OCI-LY7 (cell line): Measurements from ENCODE around the gene PNLIPRP3. TPM values are rescaled to one million over a fixed set of nuclear protein-coding genes. Genes with fewer than 3 reads are reported as not detected.
A peak's percentile ranks its signal among the peaks of the same experiment; 100 is the strongest.

Experiments used
- BruUV-seq: library from RNA; stranded (reverse); fragments of 400-500 nt; replicated peaks from 2 replicates; lab custom pipeline; 2021; lab: Mats Ljungman, UMichigan
- CTCF ChIA-PET: fragments of 300-600 bp; sonication (Branson Sonifier 250); formaldehyde crosslinking; loops from one replicate; lab custom pipeline; 2022; ENCODE audit warnings: antibody characterized with exemption; ENCODE audit not compliant: unreplicated experiment; lab: Charles Lee
- POLR2A ChIA-PET: fragments of 300-600 bp; sonication (Branson Sonifier 250); formaldehyde crosslinking; loops from one replicate; lab custom pipeline; 2022; ENCODE audit warnings: antibody characterized with exemption; lab: Charles Lee
- DNase-seq: peaks from one replicate; pipeline ENCODE4 v3.0.0-alpha.2; 2015; ENCODE audit warnings: low spot score
- H2AFZ ChIP-seq: fragments of 200-600 bp; sonication (generic), shearing (Covaris generic); 2 replicates; pipeline ENCODE4 v1.6.1; 2014; ENCODE audit warnings: mild to moderate bottlenecking, antibody characterized with exemption, low read length, moderate library complexity
- H3K27ac ChIP-seq: fragments of 200-600 bp; sonication (generic); 2 replicates; pipeline ENCODE4 v1.5.1; 2014; ENCODE audit warnings: mixed run types, low read depth, mild to moderate bottlenecking, moderate library complexity, low read length, inconsistent platforms; ENCODE audit not compliant: poor library complexity, severe bottlenecking
- H3K36me3 ChIP-seq: fragments of 200-600 bp; sonication (generic); 2 replicates; pipeline ENCODE4 v1.6.1; 2014; ENCODE audit warnings: mild to moderate bottlenecking, antibody characterized with exemption, low read length, moderate library complexity, mixed read lengths; ENCODE audit not compliant: insufficient read depth
- H3K4me1 ChIP-seq: fragments of 200-600 bp; sonication (generic); 2 replicates; pipeline ENCODE4 v1.5.1; 2014; ENCODE audit warnings: mild to moderate bottlenecking, low read length; ENCODE audit not compliant: insufficient read depth, poor library complexity, severe bottlenecking
- H3K4me2 ChIP-seq: fragments of 200-600 bp; sonication (generic); 2 replicates; pipeline ENCODE4 v1.6.1; 2014; ENCODE audit warnings: mild to moderate bottlenecking, low read length
- H3K4me3 ChIP-seq: fragments of 200-600 bp; sonication (generic); 2 replicates; pipeline ENCODE4 v1.5.1; 2014; ENCODE audit warnings: mild to moderate bottlenecking, low read depth, low read length; ENCODE audit not compliant: poor library complexity, severe bottlenecking
- H3K79me2 ChIP-seq: fragments of 200-600 bp; sonication (generic); 2 replicates; pipeline ENCODE4 v1.6.1; 2016; ENCODE audit warnings: low read depth, mild to moderate bottlenecking, low read length, moderate library complexity, mixed read lengths; ENCODE audit not compliant: insufficient read depth
- H3K9me2 ChIP-seq: fragments of 200-600 bp; sonication (generic); 2 replicates; pipeline ENCODE4 v1.6.1; 2016; ENCODE audit warnings: mild to moderate bottlenecking, low read length, mixed read lengths; ENCODE audit not compliant: insufficient read depth
- H3K9me3 ChIP-seq: fragments of 200-600 bp; sonication (generic); 2 replicates; pipeline ENCODE4 v1.6.1; 2014; ENCODE audit warnings: mild to moderate bottlenecking, mixed run types, low read length, mixed read lengths
- H4K20me1 ChIP-seq: fragments of 200-600 bp; sonication (generic); 2 replicates; pipeline ENCODE4 v1.6.1; 2014; ENCODE audit warnings: mild to moderate bottlenecking, antibody characterized with exemption, low read length, moderate library complexity, mixed read lengths; ENCODE audit not compliant: insufficient read depth
- EZH2phosphoT487 ChIP-seq: fragments of 200-600 bp; sonication (generic); IDR thresholded peaks from 2 replicates; pipeline ENCODE4 v1.6.1; 2018; ENCODE audit warnings: low read depth, borderline replicate concordance, mild to moderate bottlenecking, mixed run types, antibody characterized with exemption, low read length, moderate library complexity, mixed read lengths
- intact Hi-C: fragments of 100-400 bp; cut with micrococcal nuclease; formaldehyde crosslinking; loops from one replicate; pipeline ENCODE4 v1.10.0; 2022; ENCODE audit not compliant: unreplicated experiment
- total RNA-seq, 2 experiments: library from RNA; depleted of rRNA in 1 of 2; stranded (reverse); fragments of >200 nt in 1 of 2; shearing (Covaris generic) in 1 of 2; gene quantifications; 2 replicates each; pipeline ENCODE4 v1.2.3, GENCODE V29; 2014 to 2022
- TF ChIP-seq, protein P1 (sequence below): fragments of 200-600 bp; sonication (generic); conservative IDR thresholded peaks from 2 replicates; pipeline ENCODE4 v1.5.1; 2014; ENCODE audit warnings: mild to moderate bottlenecking, antibody characterized with exemption, low read length, moderate library complexity, mixed read lengths

Gene PNLIPRP3
- total RNA-seq, 2 experiments from 2014 or later: not detected

- no peak overlapping the region for H3K4me2 ChIP-seq
- no peak overlapping the region for H3K27ac ChIP-seq
- H4K20me1 ChIP-seq: no peaks in the 10 kb centered on the region
- H3K9me3 ChIP-seq: no peaks in the 10 kb centered on the region
- no peak for DNase-seq
- H3K79me2 ChIP-seq: no peaks in the 10 kb centered on the region
- ChIA-PET POLR2A (interaction anchor here (1.2 kb wide), 1 partner anchor 11 kb away, joined by 3 read pairs; no protein-coding TSS in a partner anchor), CTCF (no interaction called here)
- BruUV-seq: no TSS peak
- no peaks in the 10 kb centered on the region for H3K36me3 ChIP-seq
- no peaks in the 10 kb centered on the region for H3K4me1 ChIP-seq
- H3K4me3 ChIP-seq: no peak overlapping the region
- no peak for TF ChIP-seq EZH2phosphoT487
- TF ChIP-seq, protein P1, sequence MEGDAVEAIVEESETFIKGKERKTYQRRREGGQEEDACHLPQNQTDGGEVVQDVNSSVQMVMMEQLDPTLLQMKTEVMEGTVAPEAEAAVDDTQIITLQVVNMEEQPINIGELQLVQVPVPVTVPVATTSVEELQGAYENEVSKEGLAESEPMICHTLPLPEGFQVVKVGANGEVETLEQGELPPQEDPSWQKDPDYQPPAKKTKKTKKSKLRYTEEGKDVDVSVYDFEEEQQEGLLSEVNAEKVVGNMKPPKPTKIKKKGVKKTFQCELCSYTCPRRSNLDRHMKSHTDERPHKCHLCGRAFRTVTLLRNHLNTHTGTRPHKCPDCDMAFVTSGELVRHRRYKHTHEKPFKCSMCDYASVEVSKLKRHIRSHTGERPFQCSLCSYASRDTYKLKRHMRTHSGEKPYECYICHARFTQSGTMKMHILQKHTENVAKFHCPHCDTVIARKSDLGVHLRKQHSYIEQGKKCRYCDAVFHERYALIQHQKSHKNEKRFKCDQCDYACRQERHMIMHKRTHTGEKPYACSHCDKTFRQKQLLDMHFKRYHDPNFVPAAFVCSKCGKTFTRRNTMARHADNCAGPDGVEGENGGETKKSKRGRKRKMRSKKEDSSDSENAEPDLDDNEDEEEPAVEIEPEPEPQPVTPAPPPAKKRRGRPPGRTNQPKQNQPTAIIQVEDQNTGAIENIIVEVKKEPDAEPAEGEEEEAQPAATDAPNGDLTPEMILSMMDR: no peak
- no peaks in the 10 kb centered on the region for H3K9me2 ChIP-seq
- intact Hi-C loops: no loop called here
- no peak overlapping the region for H2AFZ ChIP-seq
Observed at GRCh38 chr10:116440330-116441030, 12.8 kb downstream of the PNLIPRP3 start.

- DNase-seq: peak; percentile 31
Observed at GRCh38 chr10:116444527-116445142, 17.0 kb downstream of the PNLIPRP3 start.

More at GRCh38 chr10:116444527-116445142, 17.0 kb downstream of the PNLIPRP3 start:
- H3K27ac ChIP-seq: no peak overlapping the region
- no peaks in the 10 kb centered on the region for H3K79me2 ChIP-seq
- TF ChIP-seq, protein P1: peak; percentile 94
- TF ChIP-seq EZH2phosphoT487: no peak
- no peak overlapping the region for H2AFZ ChIP-seq
- BruUV-seq: no TSS peak
- CTCF ChIA-PET: no interaction called here
- no peaks in the 10 kb centered on the region for H3K9me2 ChIP-seq
- no peaks in the 10 kb centered on the region for H3K9me3 ChIP-seq
- POLR2A ChIA-PET: no interaction called here
- no peaks in the 10 kb centered on the region for H4K20me1 ChIP-seq
- no peak overlapping the region for H3K4me3 ChIP-seq
- H3K36me3 ChIP-seq: no peaks in the 10 kb centered on the region
- intact Hi-C loops: no loop called here
- H3K4me1 ChIP-seq: no peaks in the 10 kb centered on the region
- H3K4me2 ChIP-seq: no peak overlapping the region
